Keratinocyte (primary cell): ENCODE results near the gene RBL1. TPM values are rescaled to one million over a fixed set of nuclear protein-coding genes. Genes with fewer than 3 reads are reported as not detected.
"Not testable (repeated sequence)": the region's sequence is repeated elsewhere in the genome, so short reads cannot be mapped to it uniquely, and the experiment has no call there.

ENCODE experiments used
- DNase-seq: peaks from one replicate; pipeline ENCODE4 v3.0.0-alpha.2; 2011; ENCODE audit warnings: low read depth, missing footprints, low spot score
- FAIRE-seq: peaks from 2 replicates; lab custom pipeline; 2011; peaks lifted over from hg19 to GRCh38; lab: Jason Lieb, UNC
- H2AFZ ChIP-seq: 2 replicates; pipeline ENCODE4 v1.6.0; 2012; ENCODE audit warnings: low read length, control low read depth, inconsistent platforms; ENCODE audit not compliant: control insufficient read depth
- H3K27ac ChIP-seq: 2 replicates; pipeline ENCODE4 v1.5.1; 2011; ENCODE audit warnings: low read length; ENCODE audit not compliant: control insufficient read depth, insufficient read depth
- H3K27me3 ChIP-seq: 3 replicates; pipeline ENCODE4 v1.6.0; 2011; ENCODE audit warnings: low read length; ENCODE audit not compliant: control insufficient read depth, insufficient read depth; ENCODE audit errors: extremely low read depth
- H3K36me3 ChIP-seq, 2 experiments: 2 replicates in 1 of 2; 3 replicates in 1 of 2; pipeline ENCODE4 v1.5.1; 2011; ENCODE audit warnings: low read length in 2 of 2, mild to moderate bottlenecking in 1 of 2; ENCODE audit not compliant: control insufficient read depth in 2 of 2, insufficient read depth in 2 of 2; ENCODE audit errors: extremely low read depth in 1 of 2
- H3K4me1 ChIP-seq: 3 replicates; pipeline ENCODE4 v1.5.1; 2011; ENCODE audit warnings: low read length; ENCODE audit not compliant: control insufficient read depth, insufficient read depth; ENCODE audit errors: extremely low read depth
- H3K4me2 ChIP-seq: 3 replicates; pipeline ENCODE4 v1.6.0; 2011; ENCODE audit warnings: low read depth, low read length; ENCODE audit not compliant: control insufficient read depth, insufficient read depth; ENCODE audit errors: extremely low read depth
- H3K4me3 ChIP-seq, 3 experiments: fragments of 200-600 bp in 1 of 3; sonication (generic) in 1 of 3; 2 replicates in 2 of 3; 3 replicates in 1 of 3; pipeline ENCODE4 v1.5.1; 2011 to 2016; ENCODE audit warnings: low read length in 3 of 3, mild to moderate bottlenecking in 3 of 3, control low read depth in 2 of 3, inconsistent platforms in 1 of 3, low read depth in 1 of 3, mixed read lengths in 1 of 3, mixed run types in 1 of 3, moderate library complexity in 1 of 3; ENCODE audit not compliant: control insufficient read depth in 2 of 3, insufficient read depth in 2 of 3; ENCODE audit errors: extremely low read depth in 1 of 3
- H3K79me2 ChIP-seq: 2 replicates; pipeline ENCODE4 v1.6.0; 2012; ENCODE audit warnings: low read length; ENCODE audit not compliant: control insufficient read depth, insufficient read depth
- H3K9ac ChIP-seq: 3 replicates; pipeline ENCODE4 v1.6.0; 2011; ENCODE audit warnings: low read length; ENCODE audit not compliant: control insufficient read depth, insufficient read depth; ENCODE audit errors: extremely low read depth
- H3K9me1 ChIP-seq: 3 replicates; pipeline ENCODE4 v1.6.0; 2011; ENCODE audit warnings: low read length; ENCODE audit not compliant: control insufficient read depth, insufficient read depth; ENCODE audit errors: extremely low read depth
- H3K9me3 ChIP-seq: 2 replicates; pipeline ENCODE4 v1.5.1; 2012; ENCODE audit warnings: low read depth, low read length; ENCODE audit not compliant: control insufficient read depth
- H4K20me1 ChIP-seq: 3 replicates; pipeline ENCODE4 v1.6.0; 2011; ENCODE audit warnings: low read length; ENCODE audit not compliant: control insufficient read depth, insufficient read depth; ENCODE audit errors: extremely low read depth
- EZH2 ChIP-seq: IDR thresholded peaks from one replicate; pipeline ENCODE4 v1.6.1; 2012; ENCODE audit warnings: inconsistent platforms, mild to moderate bottlenecking, low read length, moderate library complexity
- dilution Hi-C: fragments of 300-500 bp; cut with MboI; formaldehyde crosslinking; loops from one replicate; pipeline ENCODE4 v1.7.0; 2020; ENCODE audit warnings: low sequenced_read_pairs; ENCODE audit not compliant: extremely low pct_ligation_motif_present
- polyA plus RNA-seq, 5 experiments: library from polyadenylated mRNA; depleted of rRNA in 3 of 5; stranded (reverse) in 3 of 5; stranded (forward) in 1 of 5; unstranded in 1 of 5; fragments of >200 nt; gene quantifications; 1 replicate in 1 of 5; 2 replicates in 3 of 5; 3 replicates in 1 of 5; pipeline versions ENCODE4 v1.2.1 to v1.2.3, GENCODE V29; 2011 to 2012; ENCODE audit warnings: missing spikeins in 2 of 5, low read depth in 1 of 5, low replicate concordance in 1 of 5
- TF ChIP-seq, protein P1 (sequence below), 3 experiments: IDR thresholded peaks in 1 of 3; conservative IDR thresholded peaks in 1 of 3; optimal IDR thresholded peaks in 1 of 3; 2 replicates in 2 of 3; 3 replicates in 1 of 3; pipeline versions ENCODE3 to v1.5.1; 2011; ENCODE audit warnings: low read length in 3 of 3, mild to moderate bottlenecking in 3 of 3, moderate library complexity in 2 of 3, control low read depth in 1 of 3, inconsistent platforms in 1 of 3; ENCODE audit not compliant: insufficient read depth in 2 of 3; ENCODE audit errors: extremely low read depth in 1 of 3

The RBL1 gene
- polyA plus RNA-seq, 1 donor (not counting 4 experiments of a cell fraction or from before 2014, with no cell fraction given) = 4.5 TPM

DNA sequence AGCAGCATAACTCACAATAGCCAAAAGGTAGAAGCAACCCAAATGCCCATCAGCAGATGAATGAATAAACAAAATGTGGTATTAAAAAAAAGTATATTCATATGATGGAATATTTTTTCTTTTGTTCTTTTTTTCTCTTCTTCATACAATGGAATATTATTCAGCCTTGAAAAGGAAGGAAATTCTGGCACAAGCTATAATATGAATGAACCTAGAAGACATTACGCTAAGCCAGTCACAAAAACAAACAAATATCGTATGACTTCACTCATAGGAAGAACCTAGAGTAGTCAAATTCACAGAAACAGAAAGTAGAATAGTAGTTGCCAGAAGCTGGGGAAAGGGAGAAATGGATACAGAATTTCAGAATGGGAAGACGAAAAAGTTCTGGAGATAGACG lies 63.7 kb downstream of the RBL1 start:
- Histone ChIP-seq H3K9me1 (no peaks in the 10 kb centered on the region), H3K4me1 (no peaks in the 10 kb centered on the region), H3K27ac (no peak overlapping the region), H3K27me3 (no peaks in the 10 kb centered on the region), H3K79me2 (no peaks in the 10 kb centered on the region), H2AFZ (no peak overlapping the region), H3K4me2 (no peak overlapping the region), H4K20me1 (no peaks in the 10 kb centered on the region), H3K9me3 (no peaks in the 10 kb centered on the region), H3K9ac (no peak overlapping the region), H3K36me3 (no peaks in the 10 kb centered on the region), H3K4me3 (no peak overlapping the region)
- FAIRE-seq (no peak), DNase-seq (no peak)
- TF ChIP-seq, protein P1, sequence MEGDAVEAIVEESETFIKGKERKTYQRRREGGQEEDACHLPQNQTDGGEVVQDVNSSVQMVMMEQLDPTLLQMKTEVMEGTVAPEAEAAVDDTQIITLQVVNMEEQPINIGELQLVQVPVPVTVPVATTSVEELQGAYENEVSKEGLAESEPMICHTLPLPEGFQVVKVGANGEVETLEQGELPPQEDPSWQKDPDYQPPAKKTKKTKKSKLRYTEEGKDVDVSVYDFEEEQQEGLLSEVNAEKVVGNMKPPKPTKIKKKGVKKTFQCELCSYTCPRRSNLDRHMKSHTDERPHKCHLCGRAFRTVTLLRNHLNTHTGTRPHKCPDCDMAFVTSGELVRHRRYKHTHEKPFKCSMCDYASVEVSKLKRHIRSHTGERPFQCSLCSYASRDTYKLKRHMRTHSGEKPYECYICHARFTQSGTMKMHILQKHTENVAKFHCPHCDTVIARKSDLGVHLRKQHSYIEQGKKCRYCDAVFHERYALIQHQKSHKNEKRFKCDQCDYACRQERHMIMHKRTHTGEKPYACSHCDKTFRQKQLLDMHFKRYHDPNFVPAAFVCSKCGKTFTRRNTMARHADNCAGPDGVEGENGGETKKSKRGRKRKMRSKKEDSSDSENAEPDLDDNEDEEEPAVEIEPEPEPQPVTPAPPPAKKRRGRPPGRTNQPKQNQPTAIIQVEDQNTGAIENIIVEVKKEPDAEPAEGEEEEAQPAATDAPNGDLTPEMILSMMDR (optimal IDR thresholded peaks at IDR 0.05 in 1 of 3, IDR thresholded peaks at IDR 0.05 in 1 of 3, conservative IDR thresholded peaks at IDR 0.05 in 1 of 3; ENCODE audit: extremely low read depth in 1 of 3, insufficient read depth in 2 of 3, low read length in 3 of 3) = no peak
- dilution Hi-C loops = no loop called here

DNA sequence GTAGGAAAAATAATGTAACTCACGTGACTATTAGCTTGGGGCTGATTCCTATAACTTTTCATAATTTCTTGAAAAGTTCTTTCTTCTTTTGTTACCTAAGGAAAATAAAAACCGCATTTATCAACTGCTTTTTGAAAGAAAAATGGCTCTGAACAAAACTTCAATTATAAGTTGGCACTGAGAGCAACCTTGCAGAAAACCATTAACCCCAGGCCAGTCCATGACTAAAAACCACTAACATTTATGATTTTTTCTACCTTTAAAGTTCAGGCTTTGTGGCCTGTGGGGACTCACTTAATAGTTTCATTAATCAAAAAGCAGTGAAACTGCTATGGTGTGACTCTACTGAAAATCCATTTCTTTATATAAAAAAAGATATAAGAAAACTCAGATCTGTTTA lies 75.2 kb downstream of the RBL1 start:
- no peak for DNase-seq
- no peaks in the 10 kb centered on the region for H3K9me3 ChIP-seq
- no peaks in the 10 kb centered on the region for H3K9me1 ChIP-seq
- no peak overlapping the region for H3K4me2 ChIP-seq
- H3K79me2 ChIP-seq = no peaks in the 10 kb centered on the region
- dilution Hi-C loops = no loop called here
- H3K9ac ChIP-seq = no peak overlapping the region
- no peak for FAIRE-seq
- no peak overlapping the region for H3K27ac ChIP-seq
- H2AFZ ChIP-seq = no peak overlapping the region
- no peaks in the 10 kb centered on the region for H4K20me1 ChIP-seq
- peaks cover 0 to 4% of the 10 kb centered on the region in 2 experiments for H3K36me3 ChIP-seq
- H3K4me3 ChIP-seq = no peak overlapping the region
- H3K4me1 ChIP-seq = no peaks in the 10 kb centered on the region
- H3K27me3 ChIP-seq = no peaks in the 10 kb centered on the region
- TF ChIP-seq, protein P1 (optimal IDR thresholded peaks at IDR 0.05 in 1 of 3, IDR thresholded peaks at IDR 0.05 in 1 of 3, conservative IDR thresholded peaks at IDR 0.05 in 1 of 3; ENCODE audit: extremely low read depth in 1 of 3, insufficient read depth in 2 of 3, low read length in 3 of 3) = no peak
- TF ChIP-seq EZH2 = no peak

DNA sequence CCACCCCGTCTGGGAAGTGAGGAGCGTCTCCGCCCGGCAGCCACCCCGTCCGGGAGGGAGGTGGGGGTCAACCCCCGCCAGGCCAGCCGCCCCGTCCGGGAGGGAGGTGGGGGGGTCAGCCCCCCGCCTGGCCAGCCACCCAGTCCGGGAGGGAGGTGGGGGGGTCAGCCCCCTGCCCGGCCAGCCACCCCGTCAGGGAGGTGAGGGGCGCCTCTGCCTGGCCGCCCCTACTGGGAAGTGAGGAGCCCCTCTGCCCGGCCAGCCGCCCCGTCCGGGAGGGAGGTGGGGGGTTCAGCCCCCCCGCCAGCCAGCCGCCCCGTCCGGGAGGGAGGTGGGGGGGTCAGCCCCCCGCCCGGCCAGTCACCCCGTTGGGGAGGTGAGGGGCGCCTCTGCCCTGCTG lies 83.2 kb downstream of the RBL1 start:
- H3K9ac ChIP-seq, H3K4me3 ChIP-seq, H3K27me3 ChIP-seq, DNase-seq, H3K27ac ChIP-seq, H4K20me1 ChIP-seq, H2AFZ ChIP-seq, H3K36me3 ChIP-seq, H3K9me1 ChIP-seq, H3K9me3 ChIP-seq, H3K79me2 ChIP-seq, H3K4me2 ChIP-seq, dilution Hi-C loops, FAIRE-seq, H3K4me1 ChIP-seq: not testable (repeated sequence)

DNA sequence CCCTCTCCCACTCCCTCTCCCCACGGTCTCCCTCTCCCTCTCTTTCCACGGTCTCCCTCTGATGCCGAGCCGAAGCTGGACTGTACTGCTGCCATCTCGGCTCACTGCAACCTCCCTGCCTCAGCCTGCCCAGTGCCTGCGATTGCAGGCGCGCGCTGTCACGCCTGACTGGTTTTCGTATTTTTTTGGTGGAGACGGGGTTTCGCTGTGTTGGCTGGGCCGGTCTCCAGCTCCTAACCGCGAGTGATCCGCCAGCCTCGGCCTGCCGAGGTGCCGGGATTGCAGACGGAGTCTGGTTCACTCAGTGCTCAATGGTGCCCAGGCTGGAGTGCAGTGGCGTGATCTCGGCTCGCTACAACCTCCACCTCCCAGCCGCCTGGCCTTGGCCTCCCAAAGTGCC lies 83.9 kb downstream of the RBL1 start:
- H3K4me2 ChIP-seq, H3K79me2 ChIP-seq, FAIRE-seq, H3K27me3 ChIP-seq, H3K27ac ChIP-seq, H3K9me3 ChIP-seq, dilution Hi-C loops, H4K20me1 ChIP-seq, H3K9ac ChIP-seq, H3K4me1 ChIP-seq, H3K9me1 ChIP-seq, H3K36me3 ChIP-seq, DNase-seq, H2AFZ ChIP-seq, H3K4me3 ChIP-seq: not testable (repeated sequence)
